HepG2 (cell line): ENCODE data around the gene GABRA4. TPM values are rescaled to one million over a fixed set of nuclear protein-coding genes. Genes with fewer than 3 reads are reported as not detected.

ENCODE experiments used
- ATAC-seq: fragments of 200-7000 bp; cut with Tn5 transposase; 3 replicates; pipeline ENCODE4 v1.9.1; 2020; ENCODE audit warnings: mild to moderate bottlenecking, moderate library complexity
- BruUV-seq: library from RNA; stranded (reverse); fragments of 400-500 nt; replicated peaks from 2 replicates; lab custom pipeline; 2021; lab: Mats Ljungman, UMichigan
- CTCF ChIA-PET: fragments of 300-600 bp; formaldehyde crosslinking; extraction: SDS; loops from one replicate; lab custom pipeline; 2021; ENCODE audit warnings: low total read pairs, inconsistent platforms, low intra/inter-chr PET ratio; lab: Yijun Ruan, JAX
- POLR2A ChIA-PET: fragments of 350-600 bp; sonication (Branson Sonifier 250); formaldehyde crosslinking; loops from one replicate; lab custom pipeline; 2020; ENCODE audit warnings: antibody characterized with exemption, inconsistent platforms; lab: Yijun Ruan, JAX
- DNase-seq: peaks from one replicate; pipeline ENCODE4 v3.0.0-alpha.2; 2015; ENCODE audit warnings: low spot score
- FAIRE-seq: peaks from 3 replicates; lab custom pipeline; 2011; peaks lifted over from hg19 to GRCh38; lab: Jason Lieb, UNC
- H2AFZ ChIP-seq: one replicate; pipeline ENCODE4 v1.6.1; 2011; ENCODE audit warnings: low read length, inconsistent platforms
- H3K27ac ChIP-seq: fragments of 300-600 bp; 3 replicates; pipeline ENCODE4 v1.8.0; 2011; ENCODE audit warnings: mixed run types, mild to moderate bottlenecking, mixed read lengths, low read length, inconsistent platforms; ENCODE audit not compliant: insufficient read depth; ENCODE audit errors: extremely low read length
- H3K27me3 ChIP-seq, 2 experiments: fragments of 200-600 bp in 1 of 2; 2 replicates in 1 of 2; 3 replicates in 1 of 2; pipeline versions ENCODE4 v1.6.0 to v1.8.0; 2011; ENCODE audit warnings: low read length in 2 of 2, mild to moderate bottlenecking in 2 of 2, moderate library complexity in 2 of 2, inconsistent platforms in 1 of 2; ENCODE audit not compliant: insufficient read depth in 2 of 2, control insufficient read depth in 1 of 2
- H3K36me3 ChIP-seq, 2 experiments: fragments of 200-600 bp in 1 of 2; replicated peaks in 1 of 2; 2 replicates in 1 of 2; 3 replicates in 1 of 2; pipeline versions ENCODE4 v1.5.1 to v1.8.0; 2011; ENCODE audit warnings: low read length in 2 of 2, inconsistent platforms in 1 of 2; ENCODE audit not compliant: insufficient read depth in 2 of 2, control insufficient read depth in 1 of 2
- H3K4me1 ChIP-seq: 2 replicates; pipeline ENCODE4 v1.5.1; 2012; ENCODE audit warnings: low read length, inconsistent platforms; ENCODE audit not compliant: insufficient read depth
- H3K4me2 ChIP-seq: 2 replicates; pipeline ENCODE4 v1.6.0; 2011; ENCODE audit warnings: low read depth, low read length, inconsistent platforms
- H3K4me3 ChIP-seq, 3 experiments: fragments of 200-600 bp in 1 of 3; sonication (generic), shearing (Covaris generic) in 1 of 3; replicated peaks in 1 of 3; 2 replicates each; pipeline ENCODE4 v1.5.1; 2011 to 2016; ENCODE audit warnings: low read length in 3 of 3, inconsistent platforms in 2 of 3, low read depth in 2 of 3, mild to moderate bottlenecking in 2 of 3, control low read depth in 1 of 3, mixed read lengths in 1 of 3; ENCODE audit not compliant: insufficient read depth in 1 of 3
- H3K79me2 ChIP-seq: one replicate; pipeline ENCODE4 v1.6.1; 2011; ENCODE audit warnings: low read length, inconsistent platforms; ENCODE audit not compliant: insufficient read depth
- H3K9ac ChIP-seq: 2 replicates; pipeline ENCODE4 v1.6.0; 2011; ENCODE audit warnings: mild to moderate bottlenecking, low read depth, low read length, inconsistent platforms; ENCODE audit not compliant: insufficient read depth
- H3K9me3 ChIP-seq: 2 replicates; pipeline ENCODE4 v1.5.1; 2012; ENCODE audit warnings: mild to moderate bottlenecking, low read length
- H4K20me1 ChIP-seq: 2 replicates; pipeline ENCODE4 v1.6.0; 2011; ENCODE audit warnings: inconsistent platforms, mild to moderate bottlenecking, low read length, moderate library complexity; ENCODE audit not compliant: insufficient read depth
- ARID5B ChIP-seq: IDR thresholded peaks from 2 replicates; pipeline ENCODE4 v1.4.0; 2020; ENCODE audit warnings: mild to moderate bottlenecking, missing genetic modification reagents
- GLI4 ChIP-seq: sonication (generic); formaldehyde crosslinking; IDR thresholded peaks from 2 replicates; pipeline ENCODE4 v1.5.1; 2020; ENCODE audit warnings: missing genetic modification reagents, mild to moderate bottlenecking, moderate library complexity, borderline replicate concordance
- HMGXB4 ChIP-seq, 2 experiments: sonication (generic) in 1 of 2; formaldehyde crosslinking in 1 of 2; IDR thresholded peaks; 2 replicates each; pipeline versions ENCODE4 v1.4.0 to v1.6.1; 2018 to 2020; ENCODE audit warnings: missing genetic modification reagents in 2 of 2, borderline replicate concordance in 1 of 2, low read depth in 1 of 2, mild to moderate bottlenecking in 1 of 2, missing biosample characterization in 1 of 2
- MEIS1 ChIP-seq: sonication (generic); formaldehyde crosslinking; IDR thresholded peaks from 2 replicates; pipeline ENCODE4 v1.9.0; 2021; ENCODE audit warnings: mild to moderate bottlenecking, missing genetic modification reagents, moderate library complexity, borderline replicate concordance
- POLR2AphosphoS2 ChIP-seq: IDR thresholded peaks from 2 replicates; pipeline ENCODE4 v1.6.1; 2011; ENCODE audit warnings: low read depth, low read length, improper control_type of control experiment
- REL ChIP-seq: sonication (generic); formaldehyde crosslinking; conservative IDR thresholded peaks from 2 replicates; pipeline ENCODE4 v1.8.0; 2022; ENCODE audit warnings: mild to moderate bottlenecking, missing genetic modification reagents, moderate library complexity
- TEF ChIP-seq: sonication (generic); formaldehyde crosslinking; IDR thresholded peaks from 2 replicates; pipeline ENCODE4 v1.5.0; 2020; ENCODE audit warnings: missing genetic modification reagents
- ZBTB39 ChIP-seq: sonication (generic); formaldehyde crosslinking; IDR thresholded peaks from 2 replicates; pipeline ENCODE4 v1.5.0; 2020; ENCODE audit warnings: missing genetic modification reagents
- ZNF235 ChIP-seq: sonication (generic); formaldehyde crosslinking; IDR thresholded peaks from 2 replicates; pipeline ENCODE4 v1.8.1; 2023; ENCODE audit warnings: mild to moderate bottlenecking, missing genetic modification reagents, borderline replicate concordance
- ZNF34 ChIP-seq: sonication (generic); formaldehyde crosslinking; IDR thresholded peaks from 2 replicates; pipeline ENCODE4 v1.4.0; 2020; ENCODE audit warnings: mild to moderate bottlenecking, missing genetic modification reagents, borderline replicate concordance
- ZNF362 ChIP-seq: sonication (generic); formaldehyde crosslinking; IDR thresholded peaks from 2 replicates; pipeline ENCODE4 v1.4.0; 2020; ENCODE audit warnings: missing genetic modification reagents, mild to moderate bottlenecking, borderline replicate concordance
- ZSCAN12 ChIP-seq: sonication (generic); formaldehyde crosslinking; IDR thresholded peaks from 2 replicates; pipeline ENCODE4 v1.9.0; 2021; ENCODE audit warnings: mild to moderate bottlenecking, missing genetic modification reagents
- in situ Hi-C: cut with HindIII; loops from 2 replicates; pipeline ENCODE4 v1.10.0; 2017; ENCODE audit warnings: low pct_unique_long_range_greater_than_20kb; ENCODE audit not compliant: extremely low pct_ligation_motif_present
- intact Hi-C: fragments of 100-400 bp; cut with micrococcal nuclease; formaldehyde crosslinking; loops from one replicate; pipeline ENCODE4 v1.10.0; 2022; ENCODE audit not compliant: unreplicated experiment
- polyA plus RNA-seq, 8 experiments: library from polyadenylated mRNA; depleted of rRNA in 3 of 8; stranded (reverse) in 7 of 8; unstranded in 1 of 8; fragments of >200 nt; fragmentation: Illumina TruSeq in 4 of 8; extraction: Trizol in 4 of 8; gene quantifications; 2 replicates each; pipeline versions ENCODE4 v1.2.1 to v1.2.3, GENCODE V29; 2011 to 2016; ENCODE audit warnings: low read depth in 4 of 8, missing spikeins in 1 of 8, mixed read lengths in 1 of 8; ENCODE audit not compliant: insufficient read depth in 1 of 8
- total RNA-seq, 5 experiments: library from RNA; depleted of rRNA; stranded (reverse); fragments of >200 nt; fragmentation: Illumina TruSeq; extraction: Trizol; gene quantifications; 2 replicates each; pipeline ENCODE4 v1.2.3, GENCODE V29; 2016; ENCODE audit warnings: low read depth in 1 of 5

GABRA4 gene
- total and polyA plus RNA-seq, 2 of the 13 experiments (the other 11 are each of a cell fraction or from before 2014, with no cell fraction given), result not detected

GRCh38 chr4:46955601-46956000, 37.8 kb downstream of the GABRA4 start:
- in situ Hi-C loops, result no loop called here
- intact Hi-C loops, result no loop called here
- POLR2A ChIA-PET, result no interaction called here
- Histone ChIP-seq H3K9me3 (no peaks in the 10 kb centered on the region), H3K9ac (no peak overlapping the region), H3K27ac (no peak overlapping the region), H3K79me2 (no peaks in the 10 kb centered on the region), H3K27me3 (no peaks in the 10 kb centered on the region), H3K4me3 (no peak overlapping the region), H4K20me1 (no peaks in the 10 kb centered on the region), H3K4me2 (no peak overlapping the region), H3K36me3 (no peaks in the 10 kb centered on the region), H3K4me1 (no peaks in the 10 kb centered on the region), H2AFZ (no peak overlapping the region)
- BruUV-seq, result no TSS peak
- CTCF ChIA-PET, result no interaction called here
- FAIRE-seq, result no peak
- ATAC-seq, result no peak
- DNase-seq, result no peak
- TF ChIP-seq POLR2AphosphoS2 (no peak), ZBTB39 (CRISPR knock-in tag) (no peak), ZNF235 (CRISPR knock-in tag) (no peak), TEF (CRISPR knock-in tag) (no peak), ZNF34 (CRISPR knock-in tag) (no peak), ZSCAN12 (CRISPR knock-in tag) (no peak), MEIS1 (CRISPR knock-in tag) (no peak), REL (CRISPR knock-in tag) (no peak), ZNF362 (no peak), GLI4 (CRISPR knock-in tag) (no peak), HMGXB4 (CRISPR knock-in tag; IDR thresholded peaks at IDR 0.05; ENCODE audit: borderline replicate concordance in 1 of 2, low read depth in 1 of 2) (no peak), ARID5B (no peak)
